WTC11 (cell line): Measurements from ENCODE around the gene B4GALT4. TPM values are rescaled to one million over a fixed set of nuclear protein-coding genes. Genes with fewer than 3 reads are reported as not detected.

Experiments used
- ATAC-seq: fragments of 200-7000 bp; cut with Tn5 transposase; 2 replicates; pipeline ENCODE4 v1.10.0; 2021; ENCODE audit warnings: mild to moderate bottlenecking, moderate library complexity
- CTCF ChIA-PET: fragments of 300-600 bp; sonication (Branson Sonifier 250); formaldehyde crosslinking; loops from one replicate; lab custom pipeline; 2021; ENCODE audit warnings: antibody characterized with exemption; lab: Charles Lee
- POLR2A ChIA-PET: fragments of 350-600 bp; sonication (Branson Sonifier 250); formaldehyde crosslinking; loops from one replicate; lab custom pipeline; 2021; ENCODE audit warnings: antibody characterized with exemption; lab: Charles Lee
- DNase-seq: peaks from one replicate; pipeline ENCODE4 v3.0.0; 2021; ENCODE audit warnings: low spot score
- H3K27ac Mint-ChIP-seq: 2 replicates; pipeline ENCODE4 v1.8.0; 2021; ENCODE audit warnings: mixed read lengths
- H3K27me3 Mint-ChIP-seq: 2 replicates; pipeline ENCODE4 v1.8.0; 2021; ENCODE audit warnings: low read depth, mild to moderate bottlenecking, moderate library complexity, mixed read lengths
- H3K36me3 Mint-ChIP-seq: 2 replicates; pipeline ENCODE4 v1.8.0; 2021; ENCODE audit warnings: mixed read lengths
- H3K4me1 Mint-ChIP-seq: 2 replicates; pipeline ENCODE4 v1.8.0; 2022; ENCODE audit warnings: mixed read lengths
- H3K4me3 Mint-ChIP-seq: 2 replicates; pipeline ENCODE4 v1.8.0; 2021; ENCODE audit warnings: mild to moderate bottlenecking, moderate library complexity, mixed read lengths
- H3K9me3 Mint-ChIP-seq: 2 replicates; pipeline ENCODE4 v1.8.0; 2021; ENCODE audit warnings: mixed read lengths
- ARID4B ChIP-seq: sonication (generic); formaldehyde crosslinking; IDR thresholded peaks from 2 replicates; pipeline ENCODE4 v1.8.0; 2023; ENCODE audit warnings: missing genetic modification reagents, mild to moderate bottlenecking, borderline replicate concordance
- CBFB ChIP-seq: sonication (generic); formaldehyde crosslinking; IDR thresholded peaks from 2 replicates; pipeline ENCODE4 v1.8.1; 2022; ENCODE audit warnings: mild to moderate bottlenecking, low read depth, missing genetic modification reagents
- CREB1 ChIP-seq: sonication (generic); formaldehyde crosslinking; IDR thresholded peaks from 2 replicates; pipeline ENCODE4 v1.8.0; 2023; ENCODE audit warnings: mild to moderate bottlenecking, missing genetic modification reagents
- CREM ChIP-seq: sonication (generic); formaldehyde crosslinking; IDR thresholded peaks from 2 replicates; pipeline ENCODE4 v1.8.1; 2022; ENCODE audit warnings: mild to moderate bottlenecking, missing genetic modification reagents, moderate library complexity
- E2F4 ChIP-seq: sonication (generic); formaldehyde crosslinking; IDR thresholded peaks from 2 replicates; pipeline ENCODE4 v1.8.1; 2022; ENCODE audit warnings: low read depth, mild to moderate bottlenecking, moderate library complexity, missing genetic modification reagents, borderline replicate concordance
- ETV6 ChIP-seq: sonication (generic); formaldehyde crosslinking; IDR thresholded peaks from 2 replicates; pipeline ENCODE4 v1.8.1; 2022; ENCODE audit warnings: mild to moderate bottlenecking, missing genetic modification reagents
- JUN ChIP-seq: sonication (generic); formaldehyde crosslinking; IDR thresholded peaks from 2 replicates; pipeline ENCODE4 v1.8.0; 2023; ENCODE audit warnings: mild to moderate bottlenecking, missing genetic modification reagents
- MAX ChIP-seq: sonication (generic); formaldehyde crosslinking; IDR thresholded peaks from 2 replicates; pipeline ENCODE4 v1.8.0; 2022; ENCODE audit warnings: mild to moderate bottlenecking, missing genetic modification reagents
- MLX ChIP-seq: sonication (generic); formaldehyde crosslinking; IDR thresholded peaks from 2 replicates; pipeline ENCODE4 v1.8.1; 2023; ENCODE audit warnings: mild to moderate bottlenecking, missing genetic modification reagents, moderate library complexity
- NFYB ChIP-seq: sonication (generic); formaldehyde crosslinking; conservative IDR thresholded peaks from 2 replicates; pipeline ENCODE4 v1.8.0; 2022; ENCODE audit warnings: low read depth, missing genetic modification reagents
- NR3C1 ChIP-seq: sonication (generic); formaldehyde crosslinking; conservative IDR thresholded peaks from 2 replicates; pipeline ENCODE4 v1.8.1; 2023; ENCODE audit warnings: low read depth, mild to moderate bottlenecking, missing genetic modification reagents
- SMAD3 ChIP-seq: sonication (generic); formaldehyde crosslinking; IDR thresholded peaks from 2 replicates; pipeline ENCODE4 v1.8.0; 2022; ENCODE audit warnings: missing genetic modification reagents, mild to moderate bottlenecking, borderline replicate concordance
- USF1 ChIP-seq: sonication (generic); formaldehyde crosslinking; IDR thresholded peaks from 2 replicates; pipeline ENCODE4 v1.8.0; 2022; ENCODE audit warnings: mild to moderate bottlenecking, missing genetic modification reagents
- ZNF138 ChIP-seq: sonication (generic); formaldehyde crosslinking; conservative IDR thresholded peaks from 2 replicates; pipeline ENCODE4 v1.8.1; 2022; ENCODE audit warnings: mild to moderate bottlenecking, moderate library complexity, missing genetic modification reagents
- ZNF317 ChIP-seq: sonication (generic); formaldehyde crosslinking; IDR thresholded peaks from 2 replicates; pipeline ENCODE4 v1.8.1; 2023; ENCODE audit warnings: low read depth, mild to moderate bottlenecking, moderate library complexity, missing genetic modification reagents, borderline replicate concordance
- ZNF396 ChIP-seq: fragments of 250-450 bp; sonication (Bioruptor Pico); IDR thresholded peaks from 2 replicates; pipeline ENCODE4 v1.8.0; 2021; ENCODE audit warnings: mild to moderate bottlenecking, moderate library complexity, borderline replicate concordance
- ZNF671 ChIP-seq: fragments of 250-450 bp; sonication (Bioruptor Pico); IDR thresholded peaks from 2 replicates; pipeline ENCODE4 v1.8.0; 2021; ENCODE audit warnings: mild to moderate bottlenecking
- total RNA-seq: library from RNA; stranded (reverse); gene quantifications from 3 replicates; pipeline ENCODE4 v1.2.3, GENCODE V29; 2021

The B4GALT4 gene
- total RNA-seq, 1 experiment from 2014 or later, result 37.7 TPM

GRCh38 chr3:119184796-119185570 is 55.7 kb downstream of the B4GALT4 start (continued):
- no peak for TF ChIP-seq ARID4B (CRISPR knock-in tag)
- no peak for TF ChIP-seq E2F4 (CRISPR knock-in tag)
- no peak for TF ChIP-seq MAX (CRISPR knock-in tag)
- TF ChIP-seq ZNF671 (CRISPR knock-in tag), result no peak

- H3K27me3 Mint-ChIP-seq, result no peaks in the 10 kb centered on the region
- no peak overlapping the region for H3K27ac Mint-ChIP-seq
- no peak for ATAC-seq
- H3K36me3 Mint-ChIP-seq, result no peaks in the 10 kb centered on the region
- no peaks in the 10 kb centered on the region for H3K4me1 Mint-ChIP-seq
- CTCF ChIA-PET, result no interaction called here
- H3K4me3 Mint-ChIP-seq, result no peak overlapping the region
- no peak for DNase-seq
- POLR2A ChIA-PET, result no interaction called here
- TF ChIP-seq CREM, result no peak
- TF ChIP-seq MLX (CRISPR knock-in tag), result no peak
- no peak for TF ChIP-seq NFYB (CRISPR knock-in tag)
- TF ChIP-seq ZNF317 (CRISPR knock-in tag), result no peak
- TF ChIP-seq JUN (CRISPR knock-in tag), result no peak
- no peak for TF ChIP-seq USF1
- no peak for TF ChIP-seq ZNF396
- TF ChIP-seq SMAD3, result no peak
- TF ChIP-seq CREB1 (CRISPR knock-in tag), result no peak
- TF ChIP-seq ETV6 (CRISPR knock-in tag), result no peak
- no peak for TF ChIP-seq CBFB (CRISPR knock-in tag)
- TF ChIP-seq ZNF138, result no peak
- TF ChIP-seq NR3C1 (CRISPR knock-in tag), result no peak
- H3K9me3 Mint-ChIP-seq, result 0 out of 2 replicates have a peak, but pooled peaks cover under 1% of the 10 kb centered on the region
Measured at GRCh38 chr3:119184111-119184510, 56.6 kb downstream of the B4GALT4 start.

GRCh38 chr3:119181765-119182164 is 58.9 kb downstream of the B4GALT4 start:
- ChIA-PET CTCF (no interaction called here), POLR2A (no interaction called here)
- H3K27ac Mint-ChIP-seq, result no peak overlapping the region
- H3K27me3 Mint-ChIP-seq, result no peaks in the 10 kb centered on the region
- H3K36me3 Mint-ChIP-seq, result no peaks in the 10 kb centered on the region
- no peak for DNase-seq
- no peak for TF ChIP-seq NFYB (CRISPR knock-in tag)
- H3K4me3 Mint-ChIP-seq, result no peak overlapping the region
- ATAC-seq, result peak; percentile 60
- H3K9me3 Mint-ChIP-seq, result 0 out of 2 replicates have a peak, but pooled peaks cover 3% of the 10 kb centered on the region
- H3K4me1 Mint-ChIP-seq, result no peaks in the 10 kb centered on the region
